ENCODE measurements around the gene MAS1L.
"Not testable (repeated sequence)": the region's sequence is repeated elsewhere in the genome, so short reads cannot be mapped to it uniquely, and the experiment has no call there.

MAS1L gene

DNA sequence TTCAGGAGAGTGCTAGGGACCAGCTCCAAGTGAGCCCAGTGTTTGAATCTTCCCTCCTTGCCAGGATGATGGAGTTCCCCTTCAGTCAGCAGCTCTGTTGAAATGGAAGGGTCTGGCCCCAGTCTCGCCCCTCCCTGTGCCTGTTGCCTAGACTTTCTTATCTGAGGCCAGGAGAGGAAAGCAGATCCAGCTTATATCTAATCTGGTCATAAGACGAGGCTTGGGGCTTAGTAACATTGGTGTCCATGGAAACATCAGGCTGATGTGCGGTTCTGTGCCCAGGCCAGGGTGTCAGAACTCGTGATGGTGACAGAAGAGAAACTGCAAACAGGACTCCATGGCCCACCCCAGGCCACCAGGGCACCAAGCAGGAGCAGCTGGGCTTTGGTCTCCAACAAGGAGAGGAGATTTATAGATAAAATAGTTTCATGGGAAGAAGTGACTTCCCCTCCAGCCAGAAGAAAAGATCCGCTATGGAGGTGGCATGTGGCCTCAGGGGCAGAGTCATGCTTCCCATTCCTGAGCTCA lies 9.8 kb downstream of the MAS1L start:
- no peak for DNase-seq

DNA sequence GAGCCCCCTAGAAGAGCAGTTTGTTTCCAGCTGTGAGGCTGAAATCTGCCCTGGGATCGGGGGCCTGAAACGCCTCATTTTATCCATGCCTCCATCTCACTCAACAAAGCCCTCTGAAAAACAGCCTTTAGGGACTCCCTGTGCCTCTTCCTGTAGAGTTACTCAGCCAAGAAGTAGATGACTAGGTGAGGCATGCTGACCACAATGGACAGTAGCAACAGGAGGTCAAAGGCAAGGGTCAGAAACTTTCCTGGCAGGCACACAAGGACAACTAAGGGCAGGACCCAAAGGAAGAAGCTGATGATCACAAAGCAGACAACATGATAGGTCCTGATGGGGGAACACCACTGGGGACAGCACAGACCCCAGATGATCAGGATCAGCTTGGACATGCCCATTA lies 12.8 kb downstream of the MAS1L start:
- DNase-seq: no peak

DNA sequence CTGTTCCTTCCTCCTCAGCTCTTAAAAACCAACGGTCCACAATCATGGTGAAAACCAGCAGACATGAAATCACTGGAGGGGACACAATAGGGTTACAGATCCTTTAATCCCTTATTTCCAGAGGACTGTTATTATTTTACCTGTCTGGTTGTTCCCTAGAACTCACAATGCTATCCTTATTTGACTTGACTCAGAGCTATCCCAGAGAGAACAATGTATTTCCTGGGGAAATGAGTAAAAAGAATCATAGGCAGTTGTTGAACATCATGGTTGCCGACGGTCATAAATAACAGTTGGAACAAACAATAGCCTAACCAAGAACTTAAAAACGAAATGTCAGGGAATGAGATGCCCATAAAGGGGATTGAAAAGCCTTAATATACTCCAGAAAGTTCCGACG lies 21.5 kb downstream of the MAS1L start:
- no peak for DNase-seq

DNA sequence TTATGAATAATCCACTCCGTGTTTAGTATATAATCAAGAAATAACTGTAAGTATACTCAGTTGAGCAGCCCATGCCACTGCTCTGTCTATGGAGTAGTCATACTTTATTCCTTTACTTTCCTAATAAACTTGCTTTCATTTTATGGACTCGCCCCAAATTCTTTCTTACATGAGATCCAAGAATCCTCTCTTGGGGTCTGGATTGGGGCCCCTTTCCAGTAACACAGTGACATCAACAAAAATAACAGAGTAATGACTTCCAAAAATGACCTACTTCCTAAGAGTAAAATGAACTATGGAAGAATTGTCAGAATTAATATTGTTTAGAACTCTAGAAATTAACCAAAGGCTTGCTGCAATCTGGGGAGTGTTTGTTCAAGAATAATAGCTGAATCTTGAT lies 22.0 kb downstream of the MAS1L start:
- no peak for DNase-seq

DNA sequence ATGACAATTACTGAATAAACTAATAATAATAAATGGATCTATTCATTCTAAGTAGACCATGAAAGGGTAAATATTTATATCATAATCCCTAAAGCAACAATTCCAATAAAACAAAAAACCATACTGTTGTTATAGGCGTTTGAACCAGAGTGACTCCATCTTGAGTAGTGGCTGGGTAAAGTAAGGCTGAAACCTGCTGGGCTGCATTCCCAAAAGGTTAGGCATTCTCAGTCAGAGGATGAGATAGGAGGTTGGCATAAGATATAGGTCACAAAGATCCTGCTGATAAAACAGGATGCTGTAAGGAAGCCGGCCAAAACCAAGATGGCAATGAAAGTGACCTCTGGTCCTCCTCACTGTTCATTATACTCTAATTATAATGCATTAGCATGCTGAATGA lies 22.5 kb downstream of the MAS1L start:
- DNase-seq: no peak

DNA sequence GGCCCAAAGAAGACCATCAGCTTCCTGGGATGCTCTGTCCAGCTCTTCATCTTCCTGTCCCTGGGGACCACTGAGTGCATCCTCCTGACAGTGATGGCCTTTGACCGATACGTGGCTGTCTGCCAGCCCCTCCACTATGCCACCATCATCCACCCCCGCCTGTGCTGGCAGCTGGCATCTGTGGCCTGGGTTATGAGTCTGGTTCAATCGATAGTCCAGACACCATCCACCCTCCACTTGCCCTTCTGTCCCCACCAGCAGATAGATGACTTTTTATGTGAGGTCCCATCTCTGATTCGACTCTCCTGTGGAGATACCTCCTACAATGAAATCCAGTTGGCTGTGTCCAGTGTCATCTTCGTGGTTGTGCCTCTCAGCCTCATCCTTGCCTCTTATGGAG lies 25.7 kb downstream of the MAS1L start:
- no peak for DNase-seq

DNA sequence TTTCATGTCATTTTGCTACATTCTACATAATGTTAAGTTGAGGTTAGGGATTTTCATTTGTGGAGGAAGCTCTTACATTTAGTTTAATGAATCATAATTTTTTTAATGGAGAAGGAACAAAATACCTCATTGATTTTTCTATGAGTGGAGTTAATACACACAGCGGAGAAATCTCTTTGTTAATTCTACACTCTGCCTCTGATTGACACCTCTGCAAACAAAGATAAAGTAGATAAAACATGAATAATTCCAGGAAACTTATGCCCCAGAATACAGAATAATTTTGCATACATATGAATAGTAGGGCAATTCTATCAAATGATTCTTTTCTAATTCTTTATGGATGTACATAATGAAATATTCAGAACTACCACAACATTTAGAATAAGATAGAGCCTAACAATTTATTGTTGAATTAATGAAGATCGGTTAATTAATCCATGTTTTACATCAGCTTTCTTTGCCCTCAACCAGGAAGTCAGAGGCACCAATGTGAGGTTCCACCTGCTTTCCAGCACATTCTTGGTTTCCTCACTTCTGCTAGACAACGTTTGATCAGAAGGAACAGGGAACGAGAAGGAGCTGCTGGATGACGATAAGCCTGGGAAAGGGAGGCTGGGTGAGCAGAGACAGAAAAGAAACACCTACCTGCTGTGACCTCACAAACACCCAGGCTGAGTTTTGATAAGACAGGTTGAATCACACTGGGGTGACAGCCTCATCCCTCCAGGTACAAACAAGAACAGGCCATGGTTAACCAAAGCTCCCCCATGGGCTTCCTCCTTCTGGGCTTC lies 26.5 kb downstream of the MAS1L start:
- DNase-seq: no peak

DNA sequence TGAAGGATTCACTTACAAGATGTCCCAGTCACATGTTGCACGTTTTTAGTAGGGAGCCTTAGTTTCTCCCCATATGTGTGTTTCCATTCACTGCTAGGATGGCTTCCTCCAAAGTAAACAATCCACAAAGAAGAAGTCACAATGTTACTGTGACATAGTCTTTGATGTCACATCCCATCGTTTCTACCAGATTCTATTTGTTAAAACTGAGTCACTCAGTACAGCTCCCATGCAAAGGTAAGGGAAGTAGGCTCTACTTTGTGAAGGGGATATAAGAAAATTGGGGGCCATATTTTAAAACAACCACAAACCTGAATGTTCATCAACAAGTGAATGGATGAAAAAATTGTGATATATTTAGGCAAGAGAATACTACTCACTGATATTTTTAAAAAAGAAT lies 30.8 kb downstream of the MAS1L start, which contains the start of the genes OR11A1 and OR2H1:
Gene OR11A1 (minus strand): TSS at position 101 of the 400 bp plus-strand sequence. CDS start 29,430 bp downstream, outside the sequence.
Gene OR2H1 (plus strand): TSS at position 185 of the 400 bp plus-strand sequence. CDS start 4,615 bp downstream, outside the sequence.
- DNase-seq: no peak

DNA sequence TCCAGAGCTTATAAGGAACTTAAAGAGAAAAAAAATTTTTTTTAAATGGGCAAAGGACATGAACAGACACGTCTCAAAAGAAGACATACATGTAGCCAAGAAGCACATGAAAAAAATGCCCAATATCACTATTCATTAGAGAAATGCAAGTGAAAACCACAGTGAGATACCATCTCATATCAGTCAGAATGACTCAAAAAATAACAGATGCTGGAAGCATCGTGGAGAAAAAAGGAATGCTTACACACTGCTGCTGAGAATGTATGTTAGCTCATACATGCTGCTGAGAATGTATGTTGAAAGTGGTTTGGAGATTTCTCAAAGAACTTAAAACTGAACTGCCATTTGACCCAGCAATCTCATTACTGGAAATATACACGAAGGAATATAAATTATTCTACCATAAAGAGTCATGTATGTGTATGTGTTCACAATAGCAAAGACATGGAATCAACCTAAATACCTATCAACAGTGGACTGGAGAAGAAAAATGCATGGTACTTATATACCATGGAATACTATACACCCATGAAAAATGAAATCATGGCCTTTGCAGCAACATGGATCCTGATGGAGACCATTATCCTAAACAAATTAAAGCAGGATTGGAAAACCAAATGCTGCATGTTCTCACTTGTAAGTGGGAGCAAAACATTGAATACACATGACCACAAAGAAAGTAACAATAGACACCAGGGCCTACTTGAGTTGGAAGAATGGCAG lies 36.1 kb downstream of the MAS1L start:
- no peak for DNase-seq

DNA sequence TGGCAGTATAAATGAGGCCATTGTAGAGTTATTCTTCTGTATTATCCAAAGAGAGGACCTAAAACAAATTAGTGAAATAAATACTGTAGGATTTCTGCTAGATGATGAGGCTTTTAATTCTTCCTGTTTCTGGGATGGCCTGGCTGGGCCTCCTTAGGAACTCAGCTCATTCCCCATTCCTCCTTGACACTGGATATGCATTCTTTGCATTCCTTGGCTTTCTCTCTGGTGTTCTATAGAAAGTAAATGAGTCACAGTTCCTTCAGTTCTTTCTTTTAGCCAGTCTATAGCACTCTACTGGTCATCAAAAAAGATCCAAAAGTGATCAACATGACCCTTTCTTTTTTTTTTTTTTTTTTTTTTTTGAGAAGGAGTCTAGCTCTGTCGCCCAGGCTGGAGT lies 40.1 kb downstream of the MAS1L start:
- no peak for DNase-seq

DNA sequence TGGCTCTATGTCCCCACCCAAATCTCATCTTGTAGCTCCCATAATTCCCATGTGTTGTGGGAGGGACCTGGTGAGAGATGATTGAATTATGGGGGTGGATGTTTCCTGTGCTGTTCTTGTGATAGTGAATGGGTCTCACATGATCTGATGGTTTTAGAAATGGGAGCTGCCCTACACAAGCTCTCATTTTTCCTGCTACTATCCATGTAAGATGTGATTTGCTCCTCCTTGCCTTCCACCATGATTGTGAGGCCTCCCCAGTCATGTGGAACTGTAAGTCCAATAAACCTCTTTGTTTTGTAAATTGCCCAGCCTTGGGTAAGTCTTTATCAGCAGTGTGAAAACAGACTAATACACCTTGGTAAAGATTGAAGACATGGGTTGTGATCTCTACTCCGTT lies 43.7 kb downstream of the MAS1L start:
- DNase-seq: not testable (repeated sequence)

DNA sequence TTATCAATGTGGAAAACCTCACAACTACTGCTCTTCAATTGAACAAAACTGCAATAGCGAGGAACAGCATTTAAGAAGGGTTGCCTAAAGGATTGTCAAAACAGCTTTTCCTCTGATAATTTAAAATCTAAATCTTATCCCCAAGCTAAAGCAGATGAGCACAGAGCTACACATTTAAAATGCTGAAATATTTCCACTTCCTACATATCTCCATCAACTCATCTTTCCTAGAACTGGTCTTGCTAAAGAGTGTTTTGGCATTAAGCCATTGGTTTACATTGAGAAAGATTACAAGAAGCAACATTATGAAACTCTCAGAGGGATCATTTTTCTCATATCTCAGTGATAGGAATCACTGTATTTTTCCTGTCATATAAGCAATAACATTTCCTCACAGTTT lies 45.0 kb downstream of the MAS1L start:
- DNase-seq: no peak

DNA sequence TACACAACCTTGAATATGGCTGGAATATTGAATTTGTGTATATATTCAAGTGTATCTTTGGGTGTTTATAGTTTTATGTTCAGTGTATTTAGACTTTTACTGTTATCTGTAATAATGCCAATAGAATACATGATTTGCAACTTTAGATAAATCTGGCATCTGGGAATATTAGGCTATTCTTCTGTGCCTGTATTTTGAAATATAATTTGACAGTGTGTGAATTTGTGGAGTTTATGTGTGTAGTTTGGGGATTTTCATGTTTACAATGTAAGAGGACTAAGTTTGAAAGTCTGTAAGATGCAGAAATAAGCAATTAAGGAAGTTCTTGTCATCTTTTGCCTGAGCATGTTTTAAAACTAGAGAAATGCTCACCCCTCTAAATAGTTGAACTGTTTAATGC lies 48.8 kb downstream of the MAS1L start, which contains the start of gene OR10C1:
Gene OR10C1 (plus strand): TSS at position 301 of the 400 bp plus-strand sequence. CDS start 710 bp downstream, outside the sequence.
- no peak for DNase-seq

DNA sequence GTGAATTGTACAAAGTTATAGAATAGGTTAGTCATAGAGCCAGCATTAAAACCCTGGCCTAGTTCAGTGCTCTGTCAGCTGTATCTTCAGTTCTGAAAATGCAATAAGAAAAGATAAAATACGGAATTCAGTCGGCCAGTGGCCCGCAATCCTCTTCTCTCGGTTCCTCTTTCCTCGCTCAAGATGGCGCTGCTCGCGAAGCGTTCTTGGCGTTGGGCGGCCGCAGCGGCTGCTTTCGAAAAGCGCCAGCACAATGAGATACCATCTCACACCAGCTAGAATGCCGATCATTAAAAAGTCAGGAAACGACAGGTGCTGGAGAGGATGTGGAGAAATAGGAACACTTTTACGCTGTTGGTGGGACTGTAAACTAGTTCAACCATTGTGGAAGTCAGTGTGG lies 51.0 kb downstream of the MAS1L start:
- DNase-seq: not testable (repeated sequence)
